WTC11 (cell line): Measurements from ENCODE around the gene VASN. TPM values are rescaled to one million over a fixed set of nuclear protein-coding genes. Genes with fewer than 3 reads are reported as not detected.
A peak's percentile ranks its signal among the peaks of the same experiment; 100 is the strongest.

Experiments
- ATAC-seq: fragments of 200-7000 bp; cut with Tn5 transposase; 2 replicates; pipeline ENCODE4 v1.10.0; 2021; ENCODE audit warnings: mild to moderate bottlenecking, moderate library complexity
- CTCF ChIA-PET: fragments of 300-600 bp; sonication (Branson Sonifier 250); formaldehyde crosslinking; loops from one replicate; lab custom pipeline; 2021; ENCODE audit warnings: antibody characterized with exemption; lab: Charles Lee
- POLR2A ChIA-PET: fragments of 350-600 bp; sonication (Branson Sonifier 250); formaldehyde crosslinking; loops from one replicate; lab custom pipeline; 2021; ENCODE audit warnings: antibody characterized with exemption; lab: Charles Lee
- DNase-seq: peaks from one replicate; pipeline ENCODE4 v3.0.0; 2021; ENCODE audit warnings: low spot score
- H3K27ac Mint-ChIP-seq: 2 replicates; pipeline ENCODE4 v1.8.0; 2021; ENCODE audit warnings: mixed read lengths
- H3K27me3 Mint-ChIP-seq: 2 replicates; pipeline ENCODE4 v1.8.0; 2021; ENCODE audit warnings: low read depth, mild to moderate bottlenecking, moderate library complexity, mixed read lengths
- H3K36me3 Mint-ChIP-seq: 2 replicates; pipeline ENCODE4 v1.8.0; 2021; ENCODE audit warnings: mixed read lengths
- H3K4me1 Mint-ChIP-seq: 2 replicates; pipeline ENCODE4 v1.8.0; 2022; ENCODE audit warnings: mixed read lengths
- H3K4me3 Mint-ChIP-seq: 2 replicates; pipeline ENCODE4 v1.8.0; 2021; ENCODE audit warnings: mild to moderate bottlenecking, moderate library complexity, mixed read lengths
- H3K9me3 Mint-ChIP-seq: 2 replicates; pipeline ENCODE4 v1.8.0; 2021; ENCODE audit warnings: mixed read lengths
- AFF4 ChIP-seq: sonication (generic); formaldehyde crosslinking; IDR thresholded peaks from 2 replicates; pipeline ENCODE4 v1.8.1; 2023; ENCODE audit warnings: mild to moderate bottlenecking, missing genetic modification reagents, borderline replicate concordance
- CBFB ChIP-seq: sonication (generic); formaldehyde crosslinking; IDR thresholded peaks from 2 replicates; pipeline ENCODE4 v1.8.1; 2022; ENCODE audit warnings: mild to moderate bottlenecking, low read depth, missing genetic modification reagents
- ERG ChIP-seq: fragments of 250-450 bp; sonication (Bioruptor Pico); IDR thresholded peaks from 2 replicates; pipeline ENCODE4 v1.8.0; 2021; ENCODE audit warnings: mild to moderate bottlenecking
- ETV6 ChIP-seq: sonication (generic); formaldehyde crosslinking; IDR thresholded peaks from 2 replicates; pipeline ENCODE4 v1.8.1; 2022; ENCODE audit warnings: mild to moderate bottlenecking, missing genetic modification reagents
- FOXP1 ChIP-seq: sonication (generic); formaldehyde crosslinking; IDR thresholded peaks from 2 replicates; pipeline ENCODE4 v1.8.0; 2022; ENCODE audit warnings: missing genetic modification reagents, mild to moderate bottlenecking, moderate library complexity, borderline replicate concordance
- KAT7 ChIP-seq: sonication (generic); formaldehyde crosslinking; IDR thresholded peaks from 2 replicates; pipeline ENCODE4 v1.8.1; 2023; ENCODE audit warnings: missing genetic modification reagents, mild to moderate bottlenecking, borderline replicate concordance
- MYBL2 ChIP-seq: sonication (generic); formaldehyde crosslinking; IDR thresholded peaks from 2 replicates; pipeline ENCODE4 v1.8.1; 2023; ENCODE audit warnings: mild to moderate bottlenecking, moderate library complexity, missing genetic modification reagents
- NR2C2 ChIP-seq: sonication (generic); formaldehyde crosslinking; IDR thresholded peaks from 2 replicates; pipeline ENCODE4 v1.8.0; 2022; ENCODE audit warnings: mild to moderate bottlenecking, missing genetic modification reagents
- RELA ChIP-seq: sonication (generic); formaldehyde crosslinking; IDR thresholded peaks from 2 replicates; pipeline ENCODE4 v1.8.1; 2022; ENCODE audit warnings: missing genetic modification reagents, mild to moderate bottlenecking, borderline replicate concordance
- STAT6 ChIP-seq: sonication (generic); formaldehyde crosslinking; conservative IDR thresholded peaks from 2 replicates; pipeline ENCODE4 v1.8.1; 2023; ENCODE audit warnings: mild to moderate bottlenecking, low read depth, missing genetic modification reagents, moderate library complexity
- TEAD1 ChIP-seq: sonication (generic); formaldehyde crosslinking; IDR thresholded peaks from 2 replicates; pipeline ENCODE4 v1.8.0; 2022; ENCODE audit warnings: mild to moderate bottlenecking, missing genetic modification reagents
- USF2 ChIP-seq: sonication (generic); formaldehyde crosslinking; IDR thresholded peaks from 2 replicates; pipeline ENCODE4 v1.8.1; 2023; ENCODE audit warnings: mild to moderate bottlenecking, missing genetic modification reagents, moderate library complexity
- ZSCAN18 ChIP-seq: fragments of 250-450 bp; sonication (Bioruptor Pico); IDR thresholded peaks from 2 replicates; pipeline ENCODE4 v2.1.2; 2022; ENCODE audit warnings: mild to moderate bottlenecking, moderate library complexity
- total RNA-seq: library from RNA; stranded (reverse); gene quantifications from 3 replicates; pipeline ENCODE4 v1.2.3, GENCODE V29; 2021

The VASN gene
- total RNA-seq, 1 experiment from 2014 or later = 8.0 TPM

GRCh38 chr16:4378161-4378666 is 6.6 kb downstream of the VASN start:
- DNase-seq (no peak), ATAC-seq (no peak)
- ChIA-PET CTCF (interaction anchor here (0.8 to 11.7 kb wide), 25 partner anchors 8 to 285 kb away, joined by 3 to 273 read pairs (median 6); partner anchors contain the start of genes CORO7 and PAM16), POLR2A (interaction anchor here (0.8 to 3.4 kb wide), 3 partner anchors 14 to 26 kb away, joined by 3 to 25 read pairs (median 4); no protein-coding TSS in a partner anchor)
- Mint-ChIP-seq H3K4me1 (peaks cover 42% of the 10 kb centered on the region), H3K27me3 (no peaks in the 10 kb centered on the region), H3K27ac (peak overlapping the region; percentile 64), H3K36me3 (no peaks in the 10 kb centered on the region), H3K9me3 (no peaks in the 10 kb centered on the region), H3K4me3 (no peak overlapping the region)
- TF ChIP-seq STAT6 (CRISPR knock-in tag) (no peak), AFF4 (CRISPR knock-in tag) (no peak), RELA (CRISPR knock-in tag) (no peak), NR2C2 (CRISPR knock-in tag) (0 out of 2 replicates have a peak, but pooled peaks have one; percentile 13)

GRCh38 chr16:4378999-4379690 is 7.5 kb downstream of the VASN start:
- H3K9me3 Mint-ChIP-seq = no peaks in the 10 kb centered on the region
- H3K4me3 Mint-ChIP-seq = no peak overlapping the region
- DNase-seq (no peak), ATAC-seq (no peak)
- no peaks in the 10 kb centered on the region for H3K27me3 Mint-ChIP-seq
- no peaks in the 10 kb centered on the region for H3K36me3 Mint-ChIP-seq
- peak overlapping the region; percentile 57; the same call in 1 of the 2 replicates for H3K27ac Mint-ChIP-seq
- POLR2A ChIA-PET = interaction anchor here (3.4 kb wide), 1 partner anchor 13 kb away, joined by 25 read pairs; no protein-coding TSS in a partner anchor
- no peak for TF ChIP-seq USF2 (CRISPR knock-in tag)
- TF ChIP-seq KAT7 (CRISPR knock-in tag) = no peak
- no peak for TF ChIP-seq MYBL2 (CRISPR knock-in tag)
- TF ChIP-seq TEAD1 (CRISPR knock-in tag) = no peak
- TF ChIP-seq CBFB (CRISPR knock-in tag) = no peak
- TF ChIP-seq ETV6 (CRISPR knock-in tag) = no peak
- no peak for TF ChIP-seq FOXP1
- TF ChIP-seq ERG (CRISPR knock-in tag) = no peak
- TF ChIP-seq ZSCAN18 = no peak
- peaks cover 35% of the 10 kb centered on the region for H3K4me1 Mint-ChIP-seq
- CTCF ChIA-PET = interaction anchor here (1.4 to 11.7 kb wide), 8 partner anchors 12 to 125 kb away, joined by 4 to 273 read pairs (median 16); partner anchors contain the start of gene PAM16
